GM12878 (cell line): ENCODE data around the gene SLC6A17. TPM values are rescaled to one million over a fixed set of nuclear protein-coding genes. Genes with fewer than 3 reads are reported as not detected.

ENCODE experiments used
- ATAC-seq: fragments of 200-7000 bp; cut with Tn5 transposase; 3 replicates; pipeline ENCODE4 v1.9.1; 2020; ENCODE audit warnings: mild to moderate bottlenecking, moderate library complexity
- BruUV-seq: library from RNA; stranded (reverse); fragments of 400-500 nt; replicated peaks from 2 replicates; lab custom pipeline; 2021; lab: Mats Ljungman, UMichigan
- CTCF ChIA-PET: fragments of 300-600 bp; sonication (Branson Sonifier 250); formaldehyde crosslinking; extraction: SDS; loops from one replicate; lab custom pipeline; 2021; ENCODE audit warnings: inconsistent platforms; lab: Yijun Ruan, JAX
- POLR2A ChIA-PET: fragments of 350-600 bp; formaldehyde crosslinking; extraction: SDS; loops from one replicate; lab custom pipeline; 2021; ENCODE audit warnings: inconsistent platforms; lab: Charles Lee
- RAD21 ChIA-PET: fragments of 300-600 bp; sonication (Branson Sonifier 250); formaldehyde crosslinking; loops from one replicate; lab custom pipeline; 2023; ENCODE audit warnings: antibody characterized with exemption; ENCODE audit not compliant: unreplicated experiment; lab: Charles Lee
- SMC1A ChIA-PET: fragments of 300-600 bp; sonication (Branson Sonifier 250); formaldehyde crosslinking; loops from one replicate; lab custom pipeline; 2023; ENCODE audit not compliant: unreplicated experiment, uncharacterized antibody; lab: Charles Lee
- DNase-seq: peaks from one replicate; pipeline ENCODE4 v3.0.0-alpha.2; 2011; ENCODE audit warnings: low read depth, low spot score
- FAIRE-seq: peaks from 3 replicates; lab custom pipeline; 2011; peaks lifted over from hg19 to GRCh38; lab: Jason Lieb, UNC
- H2AFZ ChIP-seq: 2 replicates; pipeline ENCODE4 v1.6.0; 2011; ENCODE audit warnings: low read depth, low read length, control low read depth; ENCODE audit not compliant: control insufficient read depth
- H3K27ac ChIP-seq: 2 replicates; pipeline ENCODE4 v1.5.1; 2011; ENCODE audit warnings: control low read depth; ENCODE audit not compliant: control insufficient read depth, insufficient read depth
- H3K27me3 ChIP-seq, 2 experiments: replicated peaks in 1 of 2; 2 replicates each; pipeline versions ENCODE4 v1.6.0 to v1.6.1; 2011; ENCODE audit warnings: low read length in 1 of 2; ENCODE audit not compliant: control insufficient read depth in 2 of 2, insufficient read depth in 2 of 2
- H3K36me3 ChIP-seq, 2 experiments: 2 replicates each; pipeline ENCODE4 v1.5.1; 2011; ENCODE audit warnings: low read length in 1 of 2; ENCODE audit not compliant: control insufficient read depth in 2 of 2, insufficient read depth in 2 of 2
- H3K4me1 ChIP-seq: 2 replicates; pipeline ENCODE4 v1.6.1; 2011; ENCODE audit warnings: mild to moderate bottlenecking, low read length, moderate library complexity, mixed read lengths; ENCODE audit not compliant: control insufficient read depth, insufficient read depth
- H3K4me2 ChIP-seq: 2 replicates; pipeline ENCODE4 v1.6.0; 2011; ENCODE audit warnings: control low read depth; ENCODE audit not compliant: control insufficient read depth, insufficient read depth
- H3K4me3 ChIP-seq: fragments of 200-600 bp; sonication (generic); 2 replicates; pipeline ENCODE4 v1.5.1; 2016
- H3K79me2 ChIP-seq: 2 replicates; pipeline ENCODE4 v1.6.0; 2011; ENCODE audit warnings: low read length; ENCODE audit not compliant: control insufficient read depth, insufficient read depth
- H3K9ac ChIP-seq: 2 replicates; pipeline ENCODE4 v1.8.0; 2011; ENCODE audit warnings: low read length, control low read depth, mixed read lengths; ENCODE audit not compliant: control insufficient read depth, insufficient read depth
- H3K9me3 ChIP-seq: replicated peaks from 3 replicates; pipeline ENCODE4 v1.5.1; 2011; ENCODE audit warnings: mild to moderate bottlenecking, low read length; ENCODE audit not compliant: control insufficient read depth, insufficient read depth
- H4K20me1 ChIP-seq: 2 replicates; pipeline ENCODE4 v1.6.0; 2011; ENCODE audit not compliant: control insufficient read depth, insufficient read depth
- BCL3 ChIP-seq: IDR thresholded peaks from 2 replicates; pipeline ENCODE4 v1.6.1; 2011; ENCODE audit warnings: borderline replicate concordance, low read depth, mild to moderate bottlenecking, moderate library complexity, low read length; ENCODE audit not compliant: insufficient read depth, poor library complexity, severe bottlenecking
- BHLHE40 ChIP-seq, 2 experiments: fragments of 450-650 bp in 1 of 2; IDR thresholded peaks; 2 replicates each; pipeline ENCODE4 v1.6.1; 2011 to 2017; ENCODE audit warnings: low read depth in 2 of 2, borderline replicate concordance in 1 of 2, improper control_type of control experiment in 1 of 2, low read length in 1 of 2, mild to moderate bottlenecking in 1 of 2
- IKZF1 ChIP-seq: fragments of 450-650 bp; conservative IDR thresholded peaks from 2 replicates; pipeline ENCODE4 v1.6.1; 2017; ENCODE audit warnings: antibody characterized with exemption, mild to moderate bottlenecking
- KDM1A ChIP-seq: fragments of 200-600 bp; sonication (generic); IDR thresholded peaks from 2 replicates; pipeline ENCODE4 v1.6.1; 2016; ENCODE audit warnings: borderline replicate concordance
- MXI1 ChIP-seq: fragments of 150-350 bp; IDR thresholded peaks from 2 replicates; pipeline ENCODE4 v1.6.1; 2011; ENCODE audit warnings: low read depth, mild to moderate bottlenecking, inconsistent platforms, low read length, improper control_type of control experiment
- NRF1 ChIP-seq: conservative IDR thresholded peaks from 2 replicates; pipeline ENCODE4 v1.6.1; 2011; ENCODE audit warnings: mild to moderate bottlenecking, low read depth, low read length, improper control_type of control experiment
- RAD21 ChIP-seq: IDR thresholded peaks from 2 replicates; pipeline ENCODE4 v1.6.1; 2011; ENCODE audit warnings: mild to moderate bottlenecking, low read depth, low read length, moderate library complexity; ENCODE audit not compliant: insufficient read depth
- ZBTB4 ChIP-seq: fragments of 450-650 bp; formaldehyde crosslinking; IDR thresholded peaks from 2 replicates; pipeline ENCODE4 v1.4.0; 2022; ENCODE audit warnings: mild to moderate bottlenecking, moderate library complexity
- ZNF384 ChIP-seq: IDR thresholded peaks from 2 replicates; pipeline ENCODE4 v1.6.1; 2012; ENCODE audit warnings: low read depth, mild to moderate bottlenecking, low read length, improper control_type of control experiment, borderline replicate concordance
- ZNF622 ChIP-seq: fragments of 450-650 bp; IDR thresholded peaks from 2 replicates; pipeline ENCODE4 v1.6.1; 2017; ENCODE audit warnings: mild to moderate bottlenecking, inconsistent platforms
- ZSCAN29 ChIP-seq: fragments of 450-650 bp; IDR thresholded peaks from 2 replicates; pipeline ENCODE4 v1.6.1; 2017; ENCODE audit warnings: mild to moderate bottlenecking, moderate library complexity
- WGBS: methylation state at CpG from one replicate; pipeline ENCODE4 v1.1.6; 2016; ENCODE audit warnings: low lambda C conversion rate; ENCODE audit not compliant: insufficient replicate concordance, insufficient coverage; ENCODE audit errors: missing lambda C conversion rate; 5-methylcytosine and 5-hydroxymethylcytosine counted together
- in situ Hi-C: fragments of 300-500 bp; cut with MboI; formaldehyde crosslinking; loops from 9 replicates; pipeline ENCODE4 v1.14.3; 2018; ENCODE audit warnings: mixed read lengths
- intact Hi-C: fragments of 100-400 bp; cut with micrococcal nuclease; formaldehyde crosslinking; loops from one replicate; pipeline ENCODE4 v1.14.2; 2022; ENCODE audit not compliant: unreplicated experiment
- polyA plus RNA-seq, 11 experiments: library from polyadenylated mRNA; depleted of rRNA in 4 of 11; unstranded in 6 of 11; stranded (reverse) in 5 of 11; fragments of >200 nt; fragmentation: Nextera tagmentation in 4 of 11; fragmentation: Illumina TruSeq in 1 of 11; extraction: Ambion mirVana in 4 of 11; extraction: Trizol in 1 of 11; gene quantifications; 1 replicate in 1 of 11; 2 replicates in 10 of 11; pipeline versions ENCODE4 v1.2.1 to v1.2.3, GENCODE V29; 2011 to 2016; ENCODE audit warnings: inconsistent platforms in 2 of 11, missing spikeins in 2 of 11, low read depth in 1 of 11
- total RNA-seq, 4 experiments: library from RNA; depleted of rRNA in 3 of 4; stranded (reverse); fragments of >200 nt in 3 of 4; fragmentation: Illumina TruSeq in 1 of 4; extraction: Trizol in 1 of 4; gene quantifications; 2 replicates each; pipeline versions ENCODE4 v1.2.1 to v1.2.3, GENCODE V29; 2013 to 2021

Gene SLC6A17
- total and polyA plus RNA-seq, 10 of the 15 experiments (the other 5 are each of a cell fraction or from before 2014, with no cell fraction given), result not detected

GRCh38 chr1:110223581-110223980 lies 73.3 kb downstream of the SLC6A17 start:
- no TSS peak for BruUV-seq
- Histone ChIP-seq H3K4me3 (no peak overlapping the region), H3K27me3 (no peaks in the 10 kb centered on the region; a peak in 1 of 4 replicates), H4K20me1 (no peaks in the 10 kb centered on the region), H3K36me3 (no peaks in the 10 kb centered on the region), H3K9me3 (no peaks in the 10 kb centered on the region), H3K27ac (no peak overlapping the region), H3K79me2 (no peaks in the 10 kb centered on the region), H2AFZ (no peak overlapping the region), H3K4me1 (no peaks in the 10 kb centered on the region), H3K4me2 (no peak overlapping the region), H3K9ac (no peak overlapping the region)
- ATAC-seq, result no peak
- intact Hi-C loops (no loop called here), in situ Hi-C loops (no loop called here)
- WGBS, result 45% methylated on average over 17 of the region's 17 CpGs
- RAD21 ChIA-PET, result no interaction called here
- SMC1A ChIA-PET, result no interaction called here
- FAIRE-seq, result no peak
- CTCF ChIA-PET, result no interaction called here
- POLR2A ChIA-PET, result no interaction called here
- TF ChIP-seq NRF1 (no peak), IKZF1 (0 out of 2 replicates have a peak, but pooled peaks have one; percentile 35), KDM1A (no peak), BHLHE40 (IDR thresholded peaks at IDR 0.05; ENCODE audit: borderline replicate concordance in 1 of 2, low read depth in 2 of 2, low read length in 1 of 2) (peak in 1 of 2 experiments; percentile 29; a peak in 1 of 4 replicates)
- no peak for DNase-seq

- DNase-seq (no peak), FAIRE-seq (no peak), ATAC-seq (no peak)
- Histone ChIP-seq H3K4me2 (no peak overlapping the region), H3K4me1 (no peaks in the 10 kb centered on the region), H3K79me2 (no peaks in the 10 kb centered on the region), H4K20me1 (no peaks in the 10 kb centered on the region), H3K27ac (no peak overlapping the region), H3K27me3 (no peaks in the 10 kb centered on the region; a peak in 1 of 4 replicates), H3K9me3 (no peaks in the 10 kb centered on the region), H2AFZ (no peak overlapping the region), H3K9ac (no peak overlapping the region), H3K36me3 (no peaks in the 10 kb centered on the region), H3K4me3 (no peak overlapping the region)
- in situ Hi-C loops (no loop called here), intact Hi-C loops (no loop called here)
- ChIA-PET CTCF (interaction anchor here (0.7 to 1.4 kb wide), 2 partner anchors 17 to 20 kb away, joined by 3 to 6 read pairs; no protein-coding TSS in a partner anchor), SMC1A (interaction anchor here (0.8 to 1.6 kb wide), 2 partner anchors 9 to 17 kb away, joined by 3 to 4 read pairs; no protein-coding TSS in a partner anchor), RAD21 (interaction anchor here (1.2 kb wide), 1 partner anchor 16 kb away, joined by 5 read pairs; no protein-coding TSS in a partner anchor), POLR2A (no interaction called here)
- 55% methylated on average over 8 of the region's 8 CpGs for WGBS
- BruUV-seq, result no TSS peak
- no peak for TF ChIP-seq ZNF384
- no peak for TF ChIP-seq ZNF622
- no peak for TF ChIP-seq RAD21
- TF ChIP-seq ZBTB4 (CRISPR knock-in tag), result no peak
- no peak for TF ChIP-seq ZSCAN29
- no peak for TF ChIP-seq BCL3
- TF ChIP-seq MXI1, result no peak
These were observed 74.1 kb downstream of the SLC6A17 start for GRCh38 chr1:110224240-110224995.
